ENCODE results near the gene PSPH. TPM values are rescaled to one million over a fixed set of nuclear protein-coding genes. Genes with fewer than 3 reads are reported as not detected.
"Not testable (repeated sequence)": the region's sequence is repeated elsewhere in the genome, so short reads cannot be mapped to it uniquely, and the experiment has no call there.

Gene PSPH
- total RNA-seq, 1 donor from 2014 or later: 10.1 TPM

DNA sequence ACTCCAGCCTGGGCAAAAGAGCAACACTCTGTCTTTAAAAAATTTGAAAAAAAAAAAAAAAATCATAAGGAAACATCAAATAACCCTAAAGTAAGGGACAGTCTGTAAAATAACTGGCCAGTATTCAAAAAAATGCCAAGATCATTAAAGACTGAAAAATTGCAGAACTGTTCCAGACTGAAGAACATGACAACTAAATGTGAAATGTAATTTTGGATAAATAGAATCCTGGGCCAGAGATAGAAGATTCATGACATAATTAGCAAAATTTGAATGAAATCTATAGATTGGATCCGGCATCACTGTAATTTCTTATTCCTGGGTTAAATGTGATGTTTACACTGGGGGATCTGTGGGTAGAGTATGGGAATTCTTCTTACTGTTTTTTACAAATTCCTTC, 3.0 kb downstream of the PSPH start:
- DNase-seq: peak; percentile 5
- Histone ChIP-seq H3K4me1 (peaks cover 35% of the 10 kb centered on the region), H3K9me3 (no peaks in the 10 kb centered on the region), H3K4me3 (no peak overlapping the region), H3K27ac (no peak overlapping the region), H3K27me3 (no peaks in the 10 kb centered on the region), H3K36me3 (peaks cover 6% of the 10 kb centered on the region)
- no peak for ATAC-seq
- TF ChIP-seq, protein P1, sequence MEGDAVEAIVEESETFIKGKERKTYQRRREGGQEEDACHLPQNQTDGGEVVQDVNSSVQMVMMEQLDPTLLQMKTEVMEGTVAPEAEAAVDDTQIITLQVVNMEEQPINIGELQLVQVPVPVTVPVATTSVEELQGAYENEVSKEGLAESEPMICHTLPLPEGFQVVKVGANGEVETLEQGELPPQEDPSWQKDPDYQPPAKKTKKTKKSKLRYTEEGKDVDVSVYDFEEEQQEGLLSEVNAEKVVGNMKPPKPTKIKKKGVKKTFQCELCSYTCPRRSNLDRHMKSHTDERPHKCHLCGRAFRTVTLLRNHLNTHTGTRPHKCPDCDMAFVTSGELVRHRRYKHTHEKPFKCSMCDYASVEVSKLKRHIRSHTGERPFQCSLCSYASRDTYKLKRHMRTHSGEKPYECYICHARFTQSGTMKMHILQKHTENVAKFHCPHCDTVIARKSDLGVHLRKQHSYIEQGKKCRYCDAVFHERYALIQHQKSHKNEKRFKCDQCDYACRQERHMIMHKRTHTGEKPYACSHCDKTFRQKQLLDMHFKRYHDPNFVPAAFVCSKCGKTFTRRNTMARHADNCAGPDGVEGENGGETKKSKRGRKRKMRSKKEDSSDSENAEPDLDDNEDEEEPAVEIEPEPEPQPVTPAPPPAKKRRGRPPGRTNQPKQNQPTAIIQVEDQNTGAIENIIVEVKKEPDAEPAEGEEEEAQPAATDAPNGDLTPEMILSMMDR (IDR thresholded peaks at IDR 0.05): no peak
- intact Hi-C loops (cut with DNase I): no loop called here

GRCh38 chr7:56047446-56048116, 3.7 kb downstream of the PSPH start:
- Histone ChIP-seq H3K4me1 (peaks cover 30% of the 10 kb centered on the region), H3K27ac (peak overlapping the region; percentile 12)
- H3K36me3 ChIP-seq; ATAC-seq; H3K9me3 ChIP-seq; H3K27me3 ChIP-seq; intact Hi-C loops (cut with DNase I); H3K4me3 ChIP-seq: not testable (repeated sequence)
- peak; percentile 22 for DNase-seq

DNA sequence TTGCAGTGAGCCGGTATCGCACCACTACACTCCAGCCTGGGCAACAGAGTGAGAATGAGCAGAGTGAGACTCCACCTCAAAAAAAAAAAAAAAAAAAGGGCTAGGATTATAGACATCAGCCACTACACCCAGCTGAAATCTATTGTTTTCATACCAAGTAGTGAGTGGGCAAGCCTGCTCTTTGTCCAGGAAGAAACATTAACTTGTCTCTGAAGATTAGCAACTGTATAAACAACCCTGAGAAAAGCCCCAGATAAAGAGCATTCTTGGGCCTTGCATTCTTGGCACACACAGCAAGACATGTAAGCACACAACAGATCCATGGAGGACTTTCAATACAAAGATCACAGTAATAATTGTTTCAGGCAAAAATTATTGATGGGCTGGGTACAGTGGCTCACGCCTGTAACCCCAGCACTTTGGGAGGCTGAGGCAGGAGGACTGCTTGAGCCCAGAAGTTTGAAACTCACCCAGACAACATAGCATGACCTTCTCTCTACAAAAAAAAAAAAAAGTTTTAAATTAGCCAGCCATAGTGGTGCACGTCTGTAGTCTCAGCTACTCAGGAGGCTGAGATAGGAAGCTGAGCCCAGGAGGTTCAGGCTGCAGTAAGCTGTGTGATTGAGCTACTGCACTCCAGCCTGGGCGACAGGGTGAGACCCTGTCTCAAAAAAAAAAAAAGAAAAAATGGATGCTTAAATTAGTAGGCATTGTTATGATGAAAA, 4.4 kb downstream of the PSPH start:
- peak overlapping the region; percentile 12 for H3K27ac ChIP-seq
- no peaks in the 10 kb centered on the region for H3K36me3 ChIP-seq
- intact Hi-C loops (cut with DNase I): no loop called here
- peaks cover 26% of the 10 kb centered on the region for H3K4me1 ChIP-seq
- H3K27me3 ChIP-seq: no peaks in the 10 kb centered on the region
- TF ChIP-seq, protein P1 (IDR thresholded peaks at IDR 0.05): no peak
- H3K4me3 ChIP-seq: no peak overlapping the region
- H3K9me3 ChIP-seq: no peaks in the 10 kb centered on the region
- no peak for ATAC-seq
- DNase-seq: peak; percentile 3

DNA sequence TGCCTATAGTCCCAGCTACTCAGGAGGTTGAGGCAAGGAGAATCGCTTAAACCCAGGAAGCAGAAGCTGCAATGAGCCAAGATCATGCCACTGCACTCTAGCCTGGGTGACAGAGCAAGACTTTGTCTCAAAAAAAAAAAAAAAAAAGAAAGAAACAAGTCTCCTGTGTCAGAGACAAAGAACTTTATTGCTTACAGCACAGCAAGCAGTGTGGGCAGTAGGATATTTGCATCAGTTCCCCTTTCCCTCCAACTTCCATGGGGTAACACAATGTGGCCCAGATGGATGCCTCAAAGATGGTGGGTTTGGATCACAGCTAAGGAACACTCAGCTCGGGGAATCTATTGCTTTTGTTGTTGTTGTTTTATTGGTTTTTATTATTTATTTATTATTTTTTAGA, 5.5 kb downstream of the PSPH start:
- H3K27me3 ChIP-seq; DNase-seq; H3K4me3 ChIP-seq; H3K9me3 ChIP-seq; H3K27ac ChIP-seq; intact Hi-C loops (cut with DNase I); H3K36me3 ChIP-seq: not testable (repeated sequence)
- ATAC-seq: peak; percentile 57
- peaks cover 26% of the 10 kb centered on the region for H3K4me1 ChIP-seq

- H3K9me3 ChIP-seq: no peaks in the 10 kb centered on the region
- H3K4me3 ChIP-seq: no peak overlapping the region
- TF ChIP-seq, protein P1 (IDR thresholded peaks at IDR 0.05): no peak
- DNase-seq: no peak
- no peak for ATAC-seq
- H3K27me3 ChIP-seq: no peaks in the 10 kb centered on the region
- no peaks in the 10 kb centered on the region for H3K4me1 ChIP-seq
- H3K27ac ChIP-seq: no peak overlapping the region
- intact Hi-C loops (cut with DNase I): no loop called here
- H3K36me3 ChIP-seq: no peaks in the 10 kb centered on the region
Measured at GRCh38 chr7:56040730-56041129, 10.5 kb downstream of the PSPH start.

GRCh38 chr7:56033671-56034432, 17.4 kb downstream of the PSPH start:
- H3K4me1 ChIP-seq: peaks cover 4% of the 10 kb centered on the region
- peak; percentile 94 for ATAC-seq
- no peaks in the 10 kb centered on the region for H3K36me3 ChIP-seq
- peak; percentile 84 for DNase-seq
- H3K9me3 ChIP-seq: no peaks in the 10 kb centered on the region
- H3K4me3 ChIP-seq: peak overlapping the region; percentile 63
- TF ChIP-seq, protein P1 (IDR thresholded peaks at IDR 0.05): peak; percentile 45
- H3K27me3 ChIP-seq: no peaks in the 10 kb centered on the region
- peak overlapping the region; percentile 61 for H3K27ac ChIP-seq
- intact Hi-C loops (cut with DNase I): no loop called here

DNA sequence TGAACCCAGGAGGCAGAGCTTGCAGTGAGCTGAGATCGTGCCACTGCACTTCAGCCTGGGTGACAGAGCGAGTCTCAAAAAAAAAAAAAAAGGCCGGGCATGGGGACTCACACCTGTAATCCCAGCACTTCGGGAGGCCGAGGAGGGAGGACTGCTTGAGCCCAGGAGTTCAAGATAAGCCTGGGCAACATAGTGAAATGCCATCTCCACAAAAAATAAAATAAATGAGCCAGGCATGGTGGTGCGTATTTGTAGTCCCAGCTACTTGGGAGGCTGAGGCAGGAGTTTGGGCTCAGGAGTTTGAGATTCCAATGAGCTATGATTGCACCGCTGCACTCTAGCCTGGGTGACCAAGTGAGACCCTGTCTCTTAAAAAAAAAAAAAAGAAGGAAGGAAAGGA, 18.7 kb downstream of the PSPH start:
- H3K9me3 ChIP-seq; H3K27ac ChIP-seq; H3K36me3 ChIP-seq; H3K27me3 ChIP-seq; ATAC-seq; H3K4me3 ChIP-seq; H3K4me1 ChIP-seq; intact Hi-C loops (cut with DNase I); DNase-seq: not testable (repeated sequence)

- H3K36me3 ChIP-seq; H3K27ac ChIP-seq; H3K27me3 ChIP-seq; H3K4me3 ChIP-seq; H3K9me3 ChIP-seq; intact Hi-C loops (cut with DNase I); DNase-seq; H3K4me1 ChIP-seq; ATAC-seq: not testable (repeated sequence)
Measured at GRCh38 chr7:56031556-56031955, 19.7 kb downstream of the PSPH start.

All from upper lobe of right lung (tissue), 1 donor.